ENCODE results near the gene CYP4B1.

CYP4B1 gene

GRCh38 chr1:46790446-46791101 is 8.3 kb upstream of the CYP4B1 start:
- ChIA-PET CTCF (no interaction called here), POLR2A (ENCODE audit: low non-redundant PET) (no interaction called here)
- DNase-seq (ENCODE audit: low spot score), result no peak
- H3K27ac ChIP-seq, result no peak overlapping the region
- TF ChIP-seq, protein P1, sequence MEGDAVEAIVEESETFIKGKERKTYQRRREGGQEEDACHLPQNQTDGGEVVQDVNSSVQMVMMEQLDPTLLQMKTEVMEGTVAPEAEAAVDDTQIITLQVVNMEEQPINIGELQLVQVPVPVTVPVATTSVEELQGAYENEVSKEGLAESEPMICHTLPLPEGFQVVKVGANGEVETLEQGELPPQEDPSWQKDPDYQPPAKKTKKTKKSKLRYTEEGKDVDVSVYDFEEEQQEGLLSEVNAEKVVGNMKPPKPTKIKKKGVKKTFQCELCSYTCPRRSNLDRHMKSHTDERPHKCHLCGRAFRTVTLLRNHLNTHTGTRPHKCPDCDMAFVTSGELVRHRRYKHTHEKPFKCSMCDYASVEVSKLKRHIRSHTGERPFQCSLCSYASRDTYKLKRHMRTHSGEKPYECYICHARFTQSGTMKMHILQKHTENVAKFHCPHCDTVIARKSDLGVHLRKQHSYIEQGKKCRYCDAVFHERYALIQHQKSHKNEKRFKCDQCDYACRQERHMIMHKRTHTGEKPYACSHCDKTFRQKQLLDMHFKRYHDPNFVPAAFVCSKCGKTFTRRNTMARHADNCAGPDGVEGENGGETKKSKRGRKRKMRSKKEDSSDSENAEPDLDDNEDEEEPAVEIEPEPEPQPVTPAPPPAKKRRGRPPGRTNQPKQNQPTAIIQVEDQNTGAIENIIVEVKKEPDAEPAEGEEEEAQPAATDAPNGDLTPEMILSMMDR (conservative IDR thresholded peaks at IDR 0.05; ENCODE audit: low read depth), result no peak

GRCh38 chr1:46793126-46793525 is 5.7 kb upstream of the CYP4B1 start:
- DNase-seq (ENCODE audit: low spot score), result no peak
- TF ChIP-seq, protein P1 (conservative IDR thresholded peaks at IDR 0.05; ENCODE audit: low read depth), result no peak
- H3K27ac ChIP-seq, result no peak overlapping the region
- POLR2A ChIA-PET (ENCODE audit: low non-redundant PET), result no interaction called here
- CTCF ChIA-PET, result no interaction called here

DNA sequence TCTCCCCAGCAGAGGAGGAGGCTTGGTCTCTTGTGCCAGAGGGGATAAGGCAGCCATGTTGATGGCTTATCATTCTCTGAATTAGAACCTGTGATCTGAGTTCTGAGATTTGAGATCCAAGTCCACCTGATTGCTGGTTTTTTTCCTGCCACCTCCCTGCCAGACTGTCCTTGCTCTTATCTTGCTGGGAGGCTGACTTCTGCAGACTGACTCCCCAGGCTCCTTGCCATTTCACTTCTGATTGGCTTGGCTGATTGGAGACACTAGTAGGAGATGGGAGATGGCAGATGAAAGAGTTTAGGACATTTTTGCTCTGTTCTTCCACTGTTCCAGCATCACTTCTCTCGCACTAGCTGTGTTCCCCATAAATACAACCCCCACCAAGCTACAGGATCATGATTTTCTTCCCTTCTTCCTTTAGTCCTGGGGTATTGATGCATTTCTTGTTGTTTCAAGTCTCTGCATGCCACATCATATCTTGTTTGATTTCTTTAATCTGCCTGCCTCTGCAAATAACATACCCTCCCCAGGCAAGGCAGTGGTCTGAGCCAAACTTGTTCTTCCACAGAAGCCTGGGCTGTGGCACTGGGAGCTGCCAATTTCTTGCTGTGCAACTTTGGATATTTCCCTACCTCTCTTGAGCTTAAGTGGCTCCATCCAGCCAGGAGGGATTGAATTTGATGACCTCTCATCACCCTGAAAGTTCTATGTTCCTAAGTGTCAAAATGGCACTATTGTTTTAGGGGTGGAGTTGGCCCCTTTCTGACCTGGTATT is 963 bp upstream of the CYP4B1 start:
- TF ChIP-seq, protein P1 (conservative IDR thresholded peaks at IDR 0.05; ENCODE audit: low read depth), result no peak
- ChIA-PET CTCF (interaction anchor here (0.6 kb wide), 1 partner anchor 404 kb away, joined by 3 read pairs; no protein-coding TSS in a partner anchor), POLR2A (ENCODE audit: low non-redundant PET) (no interaction called here)
- no peak for DNase-seq (ENCODE audit: low spot score)
- H3K27ac ChIP-seq, result no peak overlapping the region

- CTCF ChIA-PET, result no interaction called here
- DNase-seq (ENCODE audit: low spot score), result no peak
- no peak overlapping the region for H3K27ac ChIP-seq
- POLR2A ChIA-PET (ENCODE audit: low non-redundant PET), result no interaction called here
- TF ChIP-seq, protein P1 (conservative IDR thresholded peaks at IDR 0.05; ENCODE audit: low read depth), result no peak
These were observed 1.9 kb downstream of the CYP4B1 start for GRCh38 chr1:46800742-46801141.

DNA sequence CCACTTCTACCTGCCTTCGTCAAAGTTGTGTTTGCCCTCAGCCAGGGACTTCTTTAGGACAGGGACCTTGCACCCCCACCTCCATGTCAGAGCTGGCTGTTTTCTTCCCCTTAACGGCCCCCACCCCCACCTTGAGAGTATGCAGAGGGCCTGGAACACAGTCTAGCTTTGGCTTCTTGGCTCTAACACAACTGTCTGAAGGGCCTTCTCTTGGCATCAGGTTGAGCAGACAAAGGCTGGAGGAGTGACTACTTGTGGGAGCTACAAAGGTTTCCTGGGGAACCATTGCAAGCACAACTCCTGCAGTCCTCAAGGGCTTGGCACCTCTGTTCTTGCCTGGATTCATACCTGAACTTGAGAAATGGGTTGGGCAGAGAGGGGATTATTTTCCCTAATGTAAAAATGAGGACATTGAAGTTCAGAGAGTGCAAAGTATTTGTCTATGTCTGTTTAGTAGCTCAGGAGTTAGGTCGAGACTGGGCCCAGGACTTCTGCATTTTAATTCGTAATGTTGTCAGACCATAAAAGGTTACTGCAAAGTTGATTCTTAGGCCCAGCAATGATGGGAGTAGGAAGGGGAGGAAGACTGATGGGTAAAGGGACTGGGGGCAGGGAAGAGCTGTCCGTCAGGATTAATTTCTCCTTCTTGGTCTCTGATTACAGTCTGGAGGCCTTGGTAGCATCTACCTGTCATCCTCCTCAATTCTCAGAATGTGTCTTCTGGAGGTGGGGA is 2.6 kb downstream of the CYP4B1 start:
- POLR2A ChIA-PET (ENCODE audit: low non-redundant PET), result no interaction called here
- H3K27ac ChIP-seq, result no peak overlapping the region
- TF ChIP-seq, protein P1 (conservative IDR thresholded peaks at IDR 0.05; ENCODE audit: low read depth), result no peak
- no peak for DNase-seq (ENCODE audit: low spot score)
- CTCF ChIA-PET, result no interaction called here

GRCh38 chr1:46802081-46802480 is 3.2 kb downstream of the CYP4B1 start:
- H3K27ac ChIP-seq, result no peak overlapping the region
- TF ChIP-seq, protein P1 (conservative IDR thresholded peaks at IDR 0.05; ENCODE audit: low read depth), result no peak
- ChIA-PET POLR2A (ENCODE audit: low non-redundant PET) (no interaction called here), CTCF (no interaction called here)
- no peak for DNase-seq (ENCODE audit: low spot score)

Data from RWPE1 (cell line).